Tibial nerve (tissue), 4 donors: ENCODE data around the gene ROR1.

Source experiments
- EP300 ChIP-seq, 2 donors: sonication (generic); formaldehyde crosslinking; IDR thresholded peaks; one replicate each; pipeline ENCODE4 v1.6.1; 2017; ENCODE audit warnings: antibody characterized with exemption in 2 of 2, mild to moderate bottlenecking in 1 of 2
- POLR2A ChIP-seq, 2 donors: fragments of 450-650 bp; IDR thresholded peaks; one replicate each; pipeline ENCODE4 v1.6.1; 2017; ENCODE audit warnings: antibody characterized with exemption in 2 of 2, mild to moderate bottlenecking in 2 of 2, moderate library complexity in 2 of 2
- TF ChIP-seq, protein P1 (sequence below), 5 experiments: fragments of 200-600 bp in 3 of 5; fragments of 450-650 bp in 2 of 5; sonication (generic) in 3 of 5; IDR thresholded peaks; one replicate each; pipeline ENCODE4 v1.5.1; 2016 to 2019; ENCODE audit warnings: antibody characterized with exemption in 5 of 5, mild to moderate bottlenecking in 3 of 5, moderate library complexity in 2 of 5

DNA sequence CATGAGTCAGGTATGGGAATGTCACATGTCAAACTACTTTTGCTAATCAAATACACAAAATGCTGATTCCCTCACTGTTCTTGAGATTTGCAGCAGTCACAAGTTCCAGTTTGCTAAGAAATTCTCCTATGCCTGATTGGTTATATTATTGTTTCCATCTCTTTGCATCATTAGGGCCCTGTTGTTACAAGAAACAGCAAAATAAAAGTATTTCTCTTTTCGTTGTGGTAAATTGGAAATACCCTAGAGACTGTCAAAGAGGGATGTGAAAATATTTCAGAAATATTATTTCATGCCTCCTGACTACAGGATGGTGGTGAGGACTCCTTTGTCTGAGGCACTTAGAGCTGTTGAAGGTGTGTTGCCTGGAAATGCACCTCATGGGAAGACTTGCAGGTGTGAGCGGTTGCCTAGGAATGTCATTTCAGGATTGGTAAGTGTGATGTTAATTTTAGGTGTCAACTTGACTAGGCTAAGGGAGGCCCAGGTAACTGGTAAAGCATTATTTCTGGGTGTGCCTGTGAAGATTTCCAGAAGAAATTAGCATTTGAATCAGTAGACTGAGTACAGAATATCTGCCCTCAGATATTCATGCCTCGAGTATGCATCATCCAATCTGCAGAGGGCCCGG is 117.4 kb downstream of the ROR1 start:
- no peak for TF ChIP-seq POLR2A (IDR thresholded peaks at IDR 0.05)
- TF ChIP-seq, protein P1, sequence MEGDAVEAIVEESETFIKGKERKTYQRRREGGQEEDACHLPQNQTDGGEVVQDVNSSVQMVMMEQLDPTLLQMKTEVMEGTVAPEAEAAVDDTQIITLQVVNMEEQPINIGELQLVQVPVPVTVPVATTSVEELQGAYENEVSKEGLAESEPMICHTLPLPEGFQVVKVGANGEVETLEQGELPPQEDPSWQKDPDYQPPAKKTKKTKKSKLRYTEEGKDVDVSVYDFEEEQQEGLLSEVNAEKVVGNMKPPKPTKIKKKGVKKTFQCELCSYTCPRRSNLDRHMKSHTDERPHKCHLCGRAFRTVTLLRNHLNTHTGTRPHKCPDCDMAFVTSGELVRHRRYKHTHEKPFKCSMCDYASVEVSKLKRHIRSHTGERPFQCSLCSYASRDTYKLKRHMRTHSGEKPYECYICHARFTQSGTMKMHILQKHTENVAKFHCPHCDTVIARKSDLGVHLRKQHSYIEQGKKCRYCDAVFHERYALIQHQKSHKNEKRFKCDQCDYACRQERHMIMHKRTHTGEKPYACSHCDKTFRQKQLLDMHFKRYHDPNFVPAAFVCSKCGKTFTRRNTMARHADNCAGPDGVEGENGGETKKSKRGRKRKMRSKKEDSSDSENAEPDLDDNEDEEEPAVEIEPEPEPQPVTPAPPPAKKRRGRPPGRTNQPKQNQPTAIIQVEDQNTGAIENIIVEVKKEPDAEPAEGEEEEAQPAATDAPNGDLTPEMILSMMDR (IDR thresholded peaks at IDR 0.05): no peak
- TF ChIP-seq EP300 (IDR thresholded peaks at IDR 0.05): no peak
